Esophagus squamous epithelium (tissue), 5 donors: Measurements from ENCODE around the gene USP53. TPM values are rescaled to one million over a fixed set of nuclear protein-coding genes. Genes with fewer than 3 reads are reported as not detected.
"Not testable (repeated sequence)": the region's sequence is repeated elsewhere in the genome, so short reads cannot be mapped to it uniquely, and the experiment has no call there.

Experiments used
- DNase-seq: peaks from one replicate; lab custom pipeline; 2025; lab: John Stamatoyannopoulos, UW
- H3K27ac ChIP-seq, 4 donors: fragments of 200-600 bp; sonication (generic); one replicate each; pipeline ENCODE4 v1.5.1; 2016 to 2019; ENCODE audit warnings: mild to moderate bottlenecking in 1 of 4
- H3K27me3 ChIP-seq, 4 donors: fragments of 200-600 bp; sonication (generic); 1 replicate in 3 of 4; 2 replicates in 1 of 4; pipeline versions ENCODE4 v1.5.1 to v1.6.0; 2017 to 2021; ENCODE audit warnings: antibody characterized with exemption in 1 of 4
- H3K36me3 ChIP-seq, 3 donors: fragments of 200-600 bp; sonication (generic); one replicate each; pipeline ENCODE4 v1.5.1; 2016 to 2019
- H3K4me1 ChIP-seq, 3 donors: fragments of 200-600 bp; sonication (generic); one replicate each; pipeline ENCODE4 v1.5.1; 2017 to 2019
- H3K4me3 ChIP-seq, 4 donors: fragments of 200-600 bp; sonication (generic); 1 replicate in 3 of 4; 2 replicates in 1 of 4; pipeline ENCODE4 v1.5.1; 2016 to 2019; ENCODE audit warnings: mild to moderate bottlenecking in 2 of 4, moderate library complexity in 1 of 4
- H3K9me3 ChIP-seq, 3 donors: fragments of 200-600 bp; sonication (generic); one replicate each; pipeline ENCODE4 v1.5.1; 2016 to 2019
- CTCF ChIP-seq, 6 experiments: fragments of 450-650 bp in 4 of 6; fragments of 200-600 bp in 2 of 6; sonication (generic) in 2 of 6; IDR thresholded peaks; one replicate each; pipeline ENCODE4 v1.5.1; 2016 to 2019; ENCODE audit warnings: antibody characterized with exemption in 6 of 6, mild to moderate bottlenecking in 4 of 6, moderate library complexity in 4 of 6
- POLR2A ChIP-seq, 4 donors: fragments of 450-650 bp; IDR thresholded peaks; one replicate each; pipeline ENCODE4 v1.6.1; 2017; ENCODE audit warnings: antibody characterized with exemption in 4 of 4, mild to moderate bottlenecking in 4 of 4, moderate library complexity in 3 of 4
- WGBS, 2 donors: methylation state at CpG; one replicate each; pipeline ENCODE4 v1.1.5; 2018; 5-methylcytosine and 5-hydroxymethylcytosine counted together
- intact Hi-C: fragments of 100-400 bp; cut with DNase I; formaldehyde crosslinking; loops from one replicate; pipeline ENCODE4 v1.15.0; 2022
- total RNA-seq, 4 donors: library from RNA; depleted of rRNA; stranded (reverse); fragments of >200 nt; gene quantifications; one replicate each; pipeline ENCODE4 v1.1.0, GENCODE V29; 2016
- donor health status: DM: yes; HTN: yes; CAD: no.

USP53 gene
- total RNA-seq, 4 donors from 2014 or later, result 21.9 to 71.5 (median 29.9) TPM

- intact Hi-C loops, result no loop called here
- Histone ChIP-seq H3K27me3 (no peaks in the 10 kb centered on the region), H3K27ac (no peak overlapping the region), H3K4me3 (no peak overlapping the region), H3K4me1 (no peaks in the 10 kb centered on the region), H3K36me3 (peaks cover 0 to 59% (median 0%) of the 10 kb centered on the region in 3 donors), H3K9me3 (no peaks in the 10 kb centered on the region)
- no peak for DNase-seq
- TF ChIP-seq POLR2A (IDR thresholded peaks at IDR 0.05) (no peak), CTCF (IDR thresholded peaks at IDR 0.05) (no peak)
- 58 to 61% methylated on average over 1 of the region's 1 CpG for WGBS, 2 donors
These were observed 31.4 kb downstream of the USP53 start for GRCh38 chr4:119243868-119244267.

- no peaks in the 10 kb centered on the region for H3K9me3 ChIP-seq
- TF ChIP-seq POLR2A (IDR thresholded peaks at IDR 0.05) (no peak), CTCF (IDR thresholded peaks at IDR 0.05) (no peak)
These were observed 31.8 kb downstream of the USP53 start for GRCh38 chr4:119244344-119244743.

GRCh38 chr4:119244832-119245231 lies 32.3 kb downstream of the USP53 start:
- Histone ChIP-seq H3K27me3 (no peaks in the 10 kb centered on the region), H3K4me1 (no peaks in the 10 kb centered on the region), H3K36me3 (peaks cover 0 to 59% (median 0%) of the 10 kb centered on the region in 3 donors), H3K27ac (no peak overlapping the region), H3K9me3 (no peaks in the 10 kb centered on the region), H3K4me3 (no peak overlapping the region)
- no peak for DNase-seq
- TF ChIP-seq CTCF (IDR thresholded peaks at IDR 0.05), result no peak
- TF ChIP-seq POLR2A (IDR thresholded peaks at IDR 0.05), result no peak
- intact Hi-C loops, result no loop called here

More at GRCh38 chr4:119244344-119244743, 31.8 kb downstream of the USP53 start:
- DNase-seq, result no peak
- no peaks in the 10 kb centered on the region for H3K27me3 ChIP-seq
- H3K4me1 ChIP-seq, result no peaks in the 10 kb centered on the region
- intact Hi-C loops, result no loop called here
- H3K27ac ChIP-seq, result no peak overlapping the region
- H3K4me3 ChIP-seq, result no peak overlapping the region
- 72 to 75% methylated on average over 3 of the region's 3 CpGs for WGBS, 2 donors
- peaks cover 0 to 59% (median 0%) of the 10 kb centered on the region in 3 donors for H3K36me3 ChIP-seq

GRCh38 chr4:119246177-119246733 lies 33.7 kb downstream of the USP53 start:
- intact Hi-C loops, result no loop called here
- Histone ChIP-seq H3K9me3 (no peaks in the 10 kb centered on the region), H3K4me3 (no peak overlapping the region), H3K36me3 (peaks cover 0 to 61% (median 0%) of the 10 kb centered on the region in 3 donors), H3K4me1 (no peaks in the 10 kb centered on the region), H3K27ac (no peak overlapping the region), H3K27me3 (no peaks in the 10 kb centered on the region)
- TF ChIP-seq POLR2A (IDR thresholded peaks at IDR 0.05), result no peak
- TF ChIP-seq CTCF (IDR thresholded peaks at IDR 0.05), result no peak
- DNase-seq, result no peak
- WGBS, 2 donors, result 83 to 87% methylated on average over 3 to 5 of the region's 5 CpGs

- intact Hi-C loops, H3K27ac ChIP-seq, DNase-seq, H3K9me3 ChIP-seq, H3K4me1 ChIP-seq, H3K4me3 ChIP-seq, H3K27me3 ChIP-seq: not testable (repeated sequence)
- 93 to 100% methylated on average over 2 of the region's 2 CpGs for WGBS, 2 donors
- peaks cover 0 to 96% (median 5%) of the 10 kb centered on the region in 3 donors for H3K36me3 ChIP-seq
These were observed 38.5 kb downstream of the USP53 start for GRCh38 chr4:119251037-119251436.

GRCh38 chr4:119255223-119255622 lies 42.7 kb downstream of the USP53 start:
- intact Hi-C loops, H3K27me3 ChIP-seq, H3K27ac ChIP-seq, DNase-seq, H3K4me1 ChIP-seq, H3K9me3 ChIP-seq, H3K4me3 ChIP-seq: not testable (repeated sequence)
- peaks cover 0 to 96% (median 5%) of the 10 kb centered on the region in 3 donors for H3K36me3 ChIP-seq
- 80 to 100% methylated on average over 1 to 2 of the region's 10 CpGs for WGBS, 2 donors
